Measurements from ENCODE around the gene HAUS2. TPM values are rescaled to one million over a fixed set of nuclear protein-coding genes. Genes with fewer than 3 reads are reported as not detected.

The HAUS2 gene
- 17.1 and 27.9 TPM in 2 replicates for total RNA-seq (2014; rRNA removed; shearing (Covaris generic))

DNA sequence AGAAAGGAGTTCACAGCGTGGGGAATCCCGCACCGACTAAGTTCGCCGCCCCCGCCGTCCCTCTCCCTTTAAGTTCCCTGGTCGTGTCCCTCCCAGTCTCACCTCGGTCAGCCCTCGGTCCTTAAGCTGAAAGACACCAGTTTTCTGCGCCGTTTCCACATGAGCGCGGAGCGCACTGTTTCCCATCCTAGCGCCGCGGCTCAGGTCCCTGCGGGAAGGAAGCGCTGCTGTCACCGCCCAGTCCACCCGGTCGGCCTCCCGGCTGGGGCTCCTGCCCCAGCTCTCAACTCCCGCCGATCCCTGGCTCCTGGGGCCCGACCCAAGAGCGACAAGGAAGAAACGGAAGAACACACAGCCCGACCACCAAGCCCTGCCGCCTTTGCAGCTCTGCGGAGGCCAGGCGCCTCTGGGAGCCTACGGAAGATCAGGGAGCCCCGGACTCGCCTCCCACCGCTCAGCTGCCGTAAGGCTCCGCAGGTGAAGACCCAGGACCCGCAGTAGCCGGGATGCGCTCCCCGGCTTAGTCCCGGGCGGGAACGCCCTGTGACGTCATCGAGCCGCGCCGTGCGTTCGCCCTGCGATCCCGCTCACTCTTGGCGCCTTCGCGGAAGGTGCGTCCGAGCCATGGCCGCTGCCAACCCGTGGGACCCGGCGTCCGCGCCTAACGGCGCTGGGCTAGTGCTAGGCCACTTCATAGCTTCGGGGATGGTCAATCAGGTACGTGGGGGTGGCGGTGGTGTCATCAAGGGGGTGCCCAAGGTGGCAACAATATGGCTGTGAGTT, at the start of gene HAUS2, which contains the start of gene LRRC57:
Gene HAUS2, plus strand, starts transcription at position 590 of the 783 bp plus-strand sequence. Its CDS starts 35 bp downstream, at position 625.
Gene LRRC57, minus strand, starts transcription at position 545 of the 783 bp plus-strand sequence. Its CDS starts 359 bp downstream, at position 186.

DNA sequence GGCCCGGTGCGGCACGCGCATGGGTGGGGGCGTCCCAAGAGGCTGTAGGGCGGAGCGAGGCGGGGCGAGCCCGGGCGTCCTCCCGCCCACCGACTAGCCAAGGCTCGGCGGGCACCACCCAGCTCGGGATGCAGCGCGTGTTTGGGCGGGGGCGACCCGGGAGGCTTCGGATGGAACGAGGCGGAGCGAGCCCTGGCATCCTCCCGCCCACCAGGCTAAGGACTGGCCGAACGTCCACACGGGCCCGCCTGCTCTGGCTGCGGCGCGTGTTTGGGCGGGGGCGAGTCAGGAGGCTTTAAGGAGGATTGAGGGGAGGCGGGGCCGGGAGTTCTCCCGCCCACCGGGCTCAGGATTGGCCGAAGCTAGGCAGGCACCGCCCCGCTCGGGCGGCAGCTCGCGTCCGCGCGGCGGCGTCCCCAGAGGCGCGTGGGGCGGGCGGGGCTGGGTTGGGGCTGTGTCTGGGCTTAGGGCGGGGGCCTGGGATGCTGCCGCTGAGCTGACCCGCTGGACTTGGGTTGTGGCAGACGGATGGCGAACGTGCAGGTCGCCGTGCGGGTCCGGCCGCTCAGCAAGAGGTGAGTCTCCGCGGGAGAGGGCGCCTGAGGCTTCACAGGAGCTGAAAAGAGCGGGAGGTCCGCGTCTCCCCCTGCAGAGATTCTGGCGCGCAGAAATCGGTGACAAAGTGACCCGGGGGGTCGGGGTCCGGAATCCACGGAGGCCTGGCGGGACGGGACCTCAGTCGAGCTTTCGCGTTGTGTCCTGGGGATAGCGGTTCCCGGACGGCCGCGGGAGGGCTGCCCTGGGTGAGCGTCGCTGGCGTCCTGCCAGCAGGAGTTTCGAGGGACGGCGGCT, 26.8 kb downstream of the HAUS2 start, which contains the start of gene STARD9:
Gene STARD9, plus strand, starts transcription at position 419 of the 852 bp plus-strand sequence. Its CDS starts 110 bp downstream, at position 529.

Other genes with a start within 250 kb of the HAUS2 start
- 0.08 and 1.6 TPM in 2 replicates for gene CAPN3, start 189.3 kb upstream of the HAUS2 start, total RNA-seq (2014; rRNA removed; shearing (Covaris generic))
- gene ZNF106, start 57.7 kb upstream of the HAUS2 start, total RNA-seq (2014; rRNA removed; shearing (Covaris generic)), result 22.6 and 27.5 TPM in 2 replicates
- 70.8 and 72.3 TPM in 2 replicates for gene SNAP23, start 53.2 kb upstream of the HAUS2 start, total RNA-seq (2014; rRNA removed; shearing (Covaris generic))
- 10.8 and 12.5 TPM in 2 replicates for gene LRRC57, start within 50 bp of the HAUS2 start, total RNA-seq (2014; rRNA removed; shearing (Covaris generic))
- gene STARD9, start 26.8 kb downstream of the HAUS2 start, total RNA-seq (2014; rRNA removed; shearing (Covaris generic)), result 2.6 and 3.6 TPM in 2 replicates
- gene CDAN1, start 188.3 kb downstream of the HAUS2 start, total RNA-seq (2014; rRNA removed; shearing (Covaris generic)), result 7.4 and 9.7 TPM in 2 replicates